WTC11 (cell line): Measurements from ENCODE around the gene OTOGL. TPM values are rescaled to one million over a fixed set of nuclear protein-coding genes. Genes with fewer than 3 reads are reported as not detected.

Source experiments
- ATAC-seq: fragments of 200-7000 bp; cut with Tn5 transposase; 2 replicates; pipeline ENCODE4 v1.10.0; 2021; ENCODE audit warnings: mild to moderate bottlenecking, moderate library complexity
- CTCF ChIA-PET: fragments of 300-600 bp; sonication (Branson Sonifier 250); formaldehyde crosslinking; loops from one replicate; lab custom pipeline; 2021; ENCODE audit warnings: antibody characterized with exemption; lab: Charles Lee
- POLR2A ChIA-PET: fragments of 350-600 bp; sonication (Branson Sonifier 250); formaldehyde crosslinking; loops from one replicate; lab custom pipeline; 2021; ENCODE audit warnings: antibody characterized with exemption; lab: Charles Lee
- DNase-seq: peaks from one replicate; pipeline ENCODE4 v3.0.0; 2021; ENCODE audit warnings: low spot score
- H3K27ac Mint-ChIP-seq: 2 replicates; pipeline ENCODE4 v1.8.0; 2021; ENCODE audit warnings: mixed read lengths
- H3K27me3 Mint-ChIP-seq: 2 replicates; pipeline ENCODE4 v1.8.0; 2021; ENCODE audit warnings: low read depth, mild to moderate bottlenecking, moderate library complexity, mixed read lengths
- H3K36me3 Mint-ChIP-seq: 2 replicates; pipeline ENCODE4 v1.8.0; 2021; ENCODE audit warnings: mixed read lengths
- H3K4me1 Mint-ChIP-seq: 2 replicates; pipeline ENCODE4 v1.8.0; 2022; ENCODE audit warnings: mixed read lengths
- H3K4me3 Mint-ChIP-seq: 2 replicates; pipeline ENCODE4 v1.8.0; 2021; ENCODE audit warnings: mild to moderate bottlenecking, moderate library complexity, mixed read lengths
- H3K9me3 Mint-ChIP-seq: 2 replicates; pipeline ENCODE4 v1.8.0; 2021; ENCODE audit warnings: mixed read lengths
- CREB1 ChIP-seq: sonication (generic); formaldehyde crosslinking; IDR thresholded peaks from 2 replicates; pipeline ENCODE4 v1.8.0; 2023; ENCODE audit warnings: mild to moderate bottlenecking, missing genetic modification reagents
- GABPB1 ChIP-seq: sonication (generic); formaldehyde crosslinking; IDR thresholded peaks from 2 replicates; pipeline ENCODE4 v1.8.1; 2023; ENCODE audit warnings: mild to moderate bottlenecking, missing genetic modification reagents
- IRF2 ChIP-seq: sonication (generic); formaldehyde crosslinking; IDR thresholded peaks from 2 replicates; pipeline ENCODE4 v1.8.0; 2022; ENCODE audit warnings: low read depth, missing genetic modification reagents, borderline replicate concordance
- JUN ChIP-seq: sonication (generic); formaldehyde crosslinking; IDR thresholded peaks from 2 replicates; pipeline ENCODE4 v1.8.0; 2023; ENCODE audit warnings: mild to moderate bottlenecking, missing genetic modification reagents
- KAT7 ChIP-seq: sonication (generic); formaldehyde crosslinking; IDR thresholded peaks from 2 replicates; pipeline ENCODE4 v1.8.1; 2023; ENCODE audit warnings: missing genetic modification reagents, mild to moderate bottlenecking, borderline replicate concordance
- MXD4 ChIP-seq: fragments of 250-450 bp; sonication (Bioruptor Pico); IDR thresholded peaks from 2 replicates; pipeline ENCODE4 v1.8.0; 2021; ENCODE audit warnings: mild to moderate bottlenecking, moderate library complexity, borderline replicate concordance
- NFATC4 ChIP-seq: fragments of 250-450 bp; sonication (Bioruptor Pico); IDR thresholded peaks from 2 replicates; pipeline ENCODE4 v1.9.0; 2021; ENCODE audit warnings: mild to moderate bottlenecking
- NR3C1 ChIP-seq: sonication (generic); formaldehyde crosslinking; conservative IDR thresholded peaks from 2 replicates; pipeline ENCODE4 v1.8.1; 2023; ENCODE audit warnings: low read depth, mild to moderate bottlenecking, missing genetic modification reagents
- PRRX2 ChIP-seq: fragments of 250-450 bp; sonication (Bioruptor Pico); IDR thresholded peaks from 2 replicates; pipeline ENCODE4 v1.8.0; 2021; ENCODE audit warnings: mild to moderate bottlenecking
- SMAD3 ChIP-seq: sonication (generic); formaldehyde crosslinking; IDR thresholded peaks from 2 replicates; pipeline ENCODE4 v1.8.0; 2022; ENCODE audit warnings: missing genetic modification reagents, mild to moderate bottlenecking, borderline replicate concordance
- SOX15 ChIP-seq: fragments of 250-450 bp; sonication (Bioruptor Pico); IDR thresholded peaks from 2 replicates; pipeline ENCODE4 v1.9.0; 2021; ENCODE audit warnings: mild to moderate bottlenecking
- SP1 ChIP-seq: sonication (generic); formaldehyde crosslinking; conservative IDR thresholded peaks from 2 replicates; pipeline ENCODE4 v1.8.1; 2022; ENCODE audit warnings: missing genetic modification reagents
- USF2 ChIP-seq: sonication (generic); formaldehyde crosslinking; IDR thresholded peaks from 2 replicates; pipeline ENCODE4 v1.8.1; 2023; ENCODE audit warnings: mild to moderate bottlenecking, missing genetic modification reagents, moderate library complexity
- ZBTB21 ChIP-seq: sonication (generic); formaldehyde crosslinking; IDR thresholded peaks from 2 replicates; pipeline ENCODE4 v1.8.1; 2023; ENCODE audit warnings: mild to moderate bottlenecking, missing genetic modification reagents, borderline replicate concordance
- ZNF232 ChIP-seq: sonication (generic); formaldehyde crosslinking; IDR thresholded peaks from 2 replicates; pipeline ENCODE4 v1.8.0; 2022; ENCODE audit warnings: mild to moderate bottlenecking, missing genetic modification reagents
- ZNF281 ChIP-seq: sonication (generic); formaldehyde crosslinking; IDR thresholded peaks from 2 replicates; pipeline ENCODE4 v1.8.0; 2023; ENCODE audit warnings: mild to moderate bottlenecking, missing genetic modification reagents
- ZNF317 ChIP-seq: sonication (generic); formaldehyde crosslinking; IDR thresholded peaks from 2 replicates; pipeline ENCODE4 v1.8.1; 2023; ENCODE audit warnings: low read depth, mild to moderate bottlenecking, moderate library complexity, missing genetic modification reagents, borderline replicate concordance
- ZNF416 ChIP-seq: fragments of 250-450 bp; sonication (Bioruptor Pico); IDR thresholded peaks from 2 replicates; pipeline ENCODE4 v1.9.0; 2021; ENCODE audit warnings: mild to moderate bottlenecking, inconsistent platforms
- total RNA-seq: library from RNA; stranded (reverse); gene quantifications from 3 replicates; pipeline ENCODE4 v1.2.3, GENCODE V29; 2021
- TF ChIP-seq, protein P1 (sequence below): sonication (generic); formaldehyde crosslinking; IDR thresholded peaks from 2 replicates; pipeline ENCODE4 v1.8.0; 2022; ENCODE audit warnings: missing genetic modification reagents
- TF ChIP-seq, protein P2 (sequence below): sonication (generic); formaldehyde crosslinking; IDR thresholded peaks from 2 replicates; pipeline ENCODE4 v1.8.1; 2022; ENCODE audit warnings: low read depth, missing genetic modification reagents, borderline replicate concordance
- TF ChIP-seq, protein P3 (sequence below): sonication (generic); formaldehyde crosslinking; IDR thresholded peaks from 2 replicates; pipeline ENCODE4 v1.8.1; 2023; ENCODE audit warnings: mild to moderate bottlenecking, missing genetic modification reagents, moderate library complexity
- TF ChIP-seq, protein P4 (sequence below): fragments of 250-450 bp; sonication (Bioruptor Pico); IDR thresholded peaks from 2 replicates; pipeline ENCODE4 v1.9.0; 2021; ENCODE audit warnings: mild to moderate bottlenecking

Gene OTOGL
- total RNA-seq, 1 experiment from 2014 or later, result 0.55 TPM

DNA sequence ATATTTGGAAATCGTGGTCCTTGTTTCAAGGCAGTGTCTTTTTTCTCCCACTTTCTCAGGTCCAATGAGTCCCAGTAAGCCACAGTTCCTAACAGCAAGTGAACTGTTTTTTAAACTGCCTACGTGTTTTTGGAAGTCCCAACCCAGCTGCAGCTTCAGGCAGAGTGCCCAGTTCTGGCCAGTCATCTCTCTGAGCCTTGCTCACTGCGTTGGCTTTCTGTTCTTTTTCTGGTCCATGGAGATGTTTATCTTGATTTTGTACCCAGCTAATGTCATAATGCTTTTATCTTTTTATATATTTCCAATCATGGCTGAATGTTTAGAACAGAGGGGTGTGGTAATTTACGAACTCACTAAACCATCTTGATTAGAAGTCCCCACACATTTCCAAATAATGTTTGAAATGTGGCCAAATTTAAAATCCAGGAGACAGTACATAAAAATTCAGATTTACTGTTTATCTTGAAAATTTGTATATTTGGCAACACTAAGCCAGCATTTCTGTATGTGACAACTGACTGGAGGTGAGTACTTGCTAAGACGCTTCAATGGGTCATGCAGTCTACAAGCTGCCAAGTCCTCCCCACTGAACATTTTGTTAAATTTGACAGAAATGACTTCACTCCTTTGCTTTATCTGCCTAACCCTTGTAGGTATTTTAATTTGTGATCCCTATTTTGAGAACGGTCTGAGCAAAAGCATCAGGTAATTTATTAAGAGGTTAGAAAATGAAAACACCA lies 46.1 kb upstream of the OTOGL start:
- CTCF ChIA-PET, result no interaction called here
- Mint-ChIP-seq H3K4me1 (no peaks in the 10 kb centered on the region), H3K27ac (no peak overlapping the region), H3K36me3 (no peaks in the 10 kb centered on the region), H3K9me3 (no peaks in the 10 kb centered on the region), H3K27me3 (no peaks in the 10 kb centered on the region), H3K4me3 (no peak overlapping the region)
- DNase-seq (no peak), ATAC-seq (no peak)
- POLR2A ChIA-PET, result no interaction called here
- TF ChIP-seq IRF2 (CRISPR knock-in tag) (no peak), SOX15 (CRISPR knock-in tag) (no peak), ZNF416 (CRISPR knock-in tag) (no peak), NFATC4 (CRISPR knock-in tag) (no peak), ZNF317 (CRISPR knock-in tag) (no peak), SMAD3 (CRISPR knock-in tag) (no peak), SP1 (CRISPR knock-in tag) (no peak), CREB1 (CRISPR knock-in tag) (no peak)
- TF ChIP-seq, protein P1, sequence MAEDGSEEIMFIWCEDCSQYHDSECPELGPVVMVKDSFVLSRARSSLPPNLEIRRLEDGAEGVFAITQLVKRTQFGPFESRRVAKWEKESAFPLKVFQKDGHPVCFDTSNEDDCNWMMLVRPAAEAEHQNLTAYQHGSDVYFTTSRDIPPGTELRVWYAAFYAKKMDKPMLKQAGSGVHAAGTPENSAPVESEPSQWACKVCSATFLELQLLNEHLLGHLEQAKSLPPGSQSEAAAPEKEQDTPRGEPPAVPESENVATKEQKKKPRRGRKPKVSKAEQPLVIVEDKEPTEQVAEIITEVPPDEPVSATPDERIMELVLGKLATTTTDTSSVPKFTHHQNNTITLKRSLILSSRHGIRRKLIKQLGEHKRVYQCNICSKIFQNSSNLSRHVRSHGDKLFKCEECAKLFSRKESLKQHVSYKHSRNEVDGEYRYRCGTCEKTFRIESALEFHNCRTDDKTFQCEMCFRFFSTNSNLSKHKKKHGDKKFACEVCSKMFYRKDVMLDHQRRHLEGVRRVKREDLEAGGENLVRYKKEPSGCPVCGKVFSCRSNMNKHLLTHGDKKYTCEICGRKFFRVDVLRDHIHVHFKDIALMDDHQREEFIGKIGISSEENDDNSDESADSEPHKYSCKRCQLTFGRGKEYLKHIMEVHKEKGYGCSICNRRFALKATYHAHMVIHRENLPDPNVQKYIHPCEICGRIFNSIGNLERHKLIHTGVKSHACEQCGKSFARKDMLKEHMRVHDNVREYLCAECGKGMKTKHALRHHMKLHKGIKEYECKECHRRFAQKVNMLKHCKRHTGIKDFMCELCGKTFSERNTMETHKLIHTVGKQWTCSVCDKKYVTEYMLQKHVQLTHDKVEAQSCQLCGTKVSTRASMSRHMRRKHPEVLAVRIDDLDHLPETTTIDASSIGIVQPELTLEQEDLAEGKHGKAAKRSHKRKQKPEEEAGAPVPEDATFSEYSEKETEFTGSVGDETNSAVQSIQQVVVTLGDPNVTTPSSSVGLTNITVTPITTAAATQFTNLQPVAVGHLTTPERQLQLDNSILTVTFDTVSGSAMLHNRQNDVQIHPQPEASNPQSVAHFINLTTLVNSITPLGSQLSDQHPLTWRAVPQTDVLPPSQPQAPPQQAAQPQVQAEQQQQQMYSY (CRISPR knock-in tag), result no peak
- TF ChIP-seq, protein P2, sequence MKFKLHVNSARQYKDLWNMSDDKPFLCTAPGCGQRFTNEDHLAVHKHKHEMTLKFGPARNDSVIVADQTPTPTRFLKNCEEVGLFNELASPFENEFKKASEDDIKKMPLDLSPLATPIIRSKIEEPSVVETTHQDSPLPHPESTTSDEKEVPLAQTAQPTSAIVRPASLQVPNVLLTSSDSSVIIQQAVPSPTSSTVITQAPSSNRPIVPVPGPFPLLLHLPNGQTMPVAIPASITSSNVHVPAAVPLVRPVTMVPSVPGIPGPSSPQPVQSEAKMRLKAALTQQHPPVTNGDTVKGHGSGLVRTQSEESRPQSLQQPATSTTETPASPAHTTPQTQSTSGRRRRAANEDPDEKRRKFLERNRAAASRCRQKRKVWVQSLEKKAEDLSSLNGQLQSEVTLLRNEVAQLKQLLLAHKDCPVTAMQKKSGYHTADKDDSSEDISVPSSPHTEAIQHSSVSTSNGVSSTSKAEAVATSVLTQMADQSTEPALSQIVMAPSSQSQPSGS, result no peak

GRCh38 chr12:80056232-80056631 lies 43.1 kb upstream of the OTOGL start:
- ATAC-seq (no peak), DNase-seq (no peak)
- Mint-ChIP-seq H3K4me1 (peaks cover 7% of the 10 kb centered on the region; the same call in 1 of the 2 replicates), H3K4me3 (no peak overlapping the region), H3K27ac (no peak overlapping the region), H3K36me3 (no peaks in the 10 kb centered on the region), H3K9me3 (no peaks in the 10 kb centered on the region), H3K27me3 (no peaks in the 10 kb centered on the region)
- POLR2A ChIA-PET, result no interaction called here
- CTCF ChIA-PET, result no interaction called here
- no peak for TF ChIP-seq SP1 (CRISPR knock-in tag)
- no peak for TF ChIP-seq ZNF281 (CRISPR knock-in tag)
- no peak for TF ChIP-seq GABPB1 (CRISPR knock-in tag)
- TF ChIP-seq ZNF416 (CRISPR knock-in tag), result no peak
- TF ChIP-seq SOX15 (CRISPR knock-in tag), result no peak
- TF ChIP-seq, protein P3, sequence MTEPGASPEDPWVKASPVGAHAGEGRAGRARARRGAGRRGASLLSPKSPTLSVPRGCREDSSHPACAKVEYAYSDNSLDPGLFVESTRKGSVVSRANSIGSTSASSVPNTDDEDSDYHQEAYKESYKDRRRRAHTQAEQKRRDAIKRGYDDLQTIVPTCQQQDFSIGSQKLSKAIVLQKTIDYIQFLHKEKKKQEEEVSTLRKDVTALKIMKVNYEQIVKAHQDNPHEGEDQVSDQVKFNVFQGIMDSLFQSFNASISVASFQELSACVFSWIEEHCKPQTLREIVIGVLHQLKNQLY (CRISPR knock-in tag), result no peak
- no peak for TF ChIP-seq USF2
- no peak for TF ChIP-seq ZBTB21 (CRISPR knock-in tag)
- TF ChIP-seq NR3C1 (CRISPR knock-in tag), result no peak
- TF ChIP-seq, protein P4, sequence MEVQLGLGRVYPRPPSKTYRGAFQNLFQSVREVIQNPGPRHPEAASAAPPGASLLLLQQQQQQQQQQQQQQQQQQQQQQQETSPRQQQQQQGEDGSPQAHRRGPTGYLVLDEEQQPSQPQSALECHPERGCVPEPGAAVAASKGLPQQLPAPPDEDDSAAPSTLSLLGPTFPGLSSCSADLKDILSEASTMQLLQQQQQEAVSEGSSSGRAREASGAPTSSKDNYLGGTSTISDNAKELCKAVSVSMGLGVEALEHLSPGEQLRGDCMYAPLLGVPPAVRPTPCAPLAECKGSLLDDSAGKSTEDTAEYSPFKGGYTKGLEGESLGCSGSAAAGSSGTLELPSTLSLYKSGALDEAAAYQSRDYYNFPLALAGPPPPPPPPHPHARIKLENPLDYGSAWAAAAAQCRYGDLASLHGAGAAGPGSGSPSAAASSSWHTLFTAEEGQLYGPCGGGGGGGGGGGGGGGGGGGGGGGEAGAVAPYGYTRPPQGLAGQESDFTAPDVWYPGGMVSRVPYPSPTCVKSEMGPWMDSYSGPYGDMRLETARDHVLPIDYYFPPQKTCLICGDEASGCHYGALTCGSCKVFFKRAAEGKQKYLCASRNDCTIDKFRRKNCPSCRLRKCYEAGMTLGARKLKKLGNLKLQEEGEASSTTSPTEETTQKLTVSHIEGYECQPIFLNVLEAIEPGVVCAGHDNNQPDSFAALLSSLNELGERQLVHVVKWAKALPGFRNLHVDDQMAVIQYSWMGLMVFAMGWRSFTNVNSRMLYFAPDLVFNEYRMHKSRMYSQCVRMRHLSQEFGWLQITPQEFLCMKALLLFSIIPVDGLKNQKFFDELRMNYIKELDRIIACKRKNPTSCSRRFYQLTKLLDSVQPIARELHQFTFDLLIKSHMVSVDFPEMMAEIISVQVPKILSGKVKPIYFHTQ (CRISPR knock-in tag), result no peak
- no peak for TF ChIP-seq MXD4 (CRISPR knock-in tag)
- no peak for TF ChIP-seq PRRX2
- no peak for TF ChIP-seq JUN (CRISPR knock-in tag)
- no peak for TF ChIP-seq KAT7 (CRISPR knock-in tag)
- no peak for TF ChIP-seq ZNF232
